HCT116 (cell line): Measurements from ENCODE around the gene ADGRV1. TPM values are rescaled to one million over a fixed set of nuclear protein-coding genes. Genes with fewer than 3 reads are reported as not detected.

ENCODE experiments used
- ATAC-seq: fragments of 200-7000 bp; cut with Tn5 transposase; 2 replicates; pipeline ENCODE4 v1.9.1; 2020; ENCODE audit warnings: mild to moderate bottlenecking, moderate library complexity
- BruUV-seq: library from RNA; stranded (reverse); fragments of 400-500 nt; replicated peaks from 2 replicates; lab custom pipeline; 2021; lab: Mats Ljungman, UMichigan
- CTCF ChIA-PET: fragments of 300-600 bp; sonication (Branson Sonifier 250); formaldehyde crosslinking; loops from one replicate; lab custom pipeline; 2021; ENCODE audit warnings: antibody characterized with exemption; lab: Charles Lee
- POLR2A ChIA-PET: fragments of 300-600, 350-600 bp; sonication (Branson Sonifier 250); formaldehyde crosslinking; loops from one replicate; lab custom pipeline; 2021; ENCODE audit warnings: antibody characterized with exemption; lab: Charles Lee
- RAD21 ChIA-PET, 2 experiments: fragments of 300-600 bp; sonication (Branson Sonifier 250); formaldehyde crosslinking; loops; one replicate each; lab custom pipeline; 2023; ENCODE audit warnings: low total read pairs in 2 of 2; ENCODE audit not compliant: uncharacterized antibody in 2 of 2, unreplicated experiment in 2 of 2, low non-redundant PET in 1 of 2; lab: Charles Lee
- DNase-seq: peaks from one replicate; pipeline ENCODE4 v3.0.0-alpha.2; 2010; ENCODE audit warnings: low read depth, low spot score
- H2AFZ ChIP-seq: fragments of 200-600 bp; shearing (Covaris generic), sonication (generic); 2 replicates; pipeline ENCODE4 v1.6.1; 2017; ENCODE audit warnings: low read depth, mixed run types, mixed read lengths, antibody characterized with exemption, low read length; ENCODE audit not compliant: poor library complexity, severe bottlenecking
- H3K27ac ChIP-seq: 2 replicates; pipeline ENCODE4 v1.5.1; 2012; ENCODE audit warnings: low read depth, low read length
- H3K27me3 ChIP-seq: fragments of 200-600 bp; sonication (generic); 2 replicates; pipeline ENCODE4 v1.6.1; 2016; ENCODE audit warnings: mixed run types, low read length, mixed read lengths; ENCODE audit not compliant: insufficient read depth
- H3K36me3 ChIP-seq, 2 experiments: fragments of 200-500 bp in 1 of 2; fragments of 200-600 bp in 1 of 2; sonication (Bioruptor generic) in 1 of 2; sonication (generic) in 1 of 2; 2 replicates each; pipeline versions ENCODE4 v1.5.1 to v1.6.1; 2014 to 2016; ENCODE audit warnings: low read length in 2 of 2, inconsistent platforms in 1 of 2, mixed read lengths in 1 of 2, mixed run types in 1 of 2; ENCODE audit not compliant: insufficient read depth in 2 of 2, control insufficient read depth in 1 of 2
- H3K4me1 ChIP-seq, 2 experiments: fragments of 200-600 bp in 1 of 2; sonication (generic) in 1 of 2; 2 replicates each; pipeline versions ENCODE4 v1.5.1 to v1.6.1; 2012 to 2017; ENCODE audit warnings: low read length in 2 of 2, inconsistent platforms in 1 of 2, mild to moderate bottlenecking in 1 of 2, mixed read lengths in 1 of 2, mixed run types in 1 of 2, moderate library complexity in 1 of 2; ENCODE audit not compliant: insufficient read depth in 2 of 2, control insufficient read depth in 1 of 2
- H3K4me2 ChIP-seq: fragments of 200-600 bp; sonication (generic); 2 replicates; pipeline ENCODE4 v1.6.1; 2017; ENCODE audit warnings: mixed run types, low read length, mixed read lengths
- H3K4me3 ChIP-seq, 2 experiments: fragments of 200-600 bp in 1 of 2; sonication (generic) in 1 of 2; replicated peaks in 1 of 2; 2 replicates each; pipeline ENCODE4 v1.5.1; 2011 to 2016; ENCODE audit warnings: low read length in 2 of 2, control low read depth in 1 of 2, low read depth in 1 of 2, mild to moderate bottlenecking in 1 of 2, mixed read lengths in 1 of 2, mixed run types in 1 of 2
- H3K79me2 ChIP-seq: fragments of 200-600 bp; sonication (generic); 2 replicates; pipeline ENCODE4 v1.6.1; 2017; ENCODE audit warnings: mild to moderate bottlenecking, mixed run types, low read length, moderate library complexity, mixed read lengths; ENCODE audit not compliant: insufficient read depth
- H3K9ac ChIP-seq: fragments of 200-600 bp; sonication (generic); 2 replicates; pipeline ENCODE4 v1.6.1; 2016; ENCODE audit warnings: low read length, mixed read lengths
- H3K9me2 ChIP-seq: fragments of 200-600 bp; sonication (generic), shearing (Covaris generic); 2 replicates; pipeline ENCODE4 v1.6.1; 2017; ENCODE audit warnings: mixed run types, mild to moderate bottlenecking, moderate library complexity; ENCODE audit not compliant: insufficient read depth
- H3K9me3 ChIP-seq, 2 experiments: fragments of 200-500 bp in 1 of 2; fragments of 200-600 bp in 1 of 2; sonication (Bioruptor generic) in 1 of 2; sonication (generic) in 1 of 2; 2 replicates each; pipeline ENCODE4 v1.6.1; 2014 to 2017; ENCODE audit warnings: low read length in 2 of 2, mixed read lengths in 2 of 2, inconsistent platforms in 1 of 2, low read depth in 1 of 2, mild to moderate bottlenecking in 1 of 2, mixed run types in 1 of 2, moderate library complexity in 1 of 2; ENCODE audit not compliant: control insufficient read depth in 1 of 2, insufficient read depth in 1 of 2
- H4K20me1 ChIP-seq: fragments of 200-600 bp; sonication (generic), shearing (Covaris generic); 2 replicates; pipeline ENCODE4 v1.6.1; 2017; ENCODE audit warnings: mixed run types, mild to moderate bottlenecking, moderate library complexity; ENCODE audit not compliant: insufficient read depth
- EGR1 ChIP-seq: IDR thresholded peaks from 2 replicates; pipeline ENCODE4 v1.6.1; 2012; ENCODE audit warnings: low read depth
- EZH2 ChIP-seq: fragments of 200-600 bp; sonication (generic); IDR thresholded peaks from 2 replicates; pipeline ENCODE4 v1.6.1; 2017; ENCODE audit warnings: antibody characterized with exemption, mixed run types
- JUND ChIP-seq: IDR thresholded peaks from 2 replicates; pipeline ENCODE4 v1.6.1; 2012
- POLR2A ChIP-seq: IDR thresholded peaks from 2 replicates; pipeline ENCODE4 v1.7.0; 2011; ENCODE audit warnings: borderline replicate concordance; ENCODE audit not compliant: insufficient read depth, insufficient read length; ENCODE audit errors: extremely low read depth
- POLR2AphosphoS5 ChIP-seq: IDR thresholded peaks from 2 replicates; pipeline ENCODE4 v1.6.1; 2011; ENCODE audit warnings: mild to moderate bottlenecking, low read depth, low read length, moderate library complexity
- RAD21 ChIP-seq: IDR thresholded peaks from 2 replicates; pipeline ENCODE4 v1.6.1; 2012; ENCODE audit warnings: low read depth, mild to moderate bottlenecking
- SP1 ChIP-seq: IDR thresholded peaks from 2 replicates; pipeline ENCODE4 v1.6.1; 2012; ENCODE audit warnings: low read depth
- TCF7L2 ChIP-seq: IDR thresholded peaks from 2 replicates; pipeline ENCODE4 v1.7.0; 2011; ENCODE audit warnings: borderline replicate concordance, inconsistent platforms; ENCODE audit not compliant: insufficient read depth, insufficient read length; ENCODE audit errors: extremely low read depth
- YY1 ChIP-seq: IDR thresholded peaks from 2 replicates; pipeline ENCODE4 v1.6.1; 2011; ENCODE audit warnings: low read length, low read depth, moderate library complexity, mild to moderate bottlenecking; ENCODE audit not compliant: insufficient replicate concordance; ENCODE audit errors: extremely low read depth
- intact Hi-C: fragments of 100-400 bp; cut with micrococcal nuclease; formaldehyde crosslinking; loops from 2 replicates; pipeline ENCODE4 v1.10.0; 2022
- total RNA-seq: library from RNA; stranded (reverse); gene quantifications from one replicate; pipeline ENCODE4 v1.2.1, GENCODE V29; 2021; ENCODE audit not compliant: unreplicated experiment

The ADGRV1 gene
- total RNA-seq, 1 experiment from 2014 or later, result 6.0 TPM

GRCh38 chr5:90930062-90930461 is 371.5 kb downstream of the ADGRV1 start:
- CTCF ChIA-PET, result no interaction called here
- no peak overlapping the region for H3K9ac ChIP-seq
- H3K4me1 ChIP-seq, result no peaks in the 10 kb centered on the region
- no peaks in the 10 kb centered on the region for H3K9me2 ChIP-seq
- H4K20me1 ChIP-seq, result no peaks in the 10 kb centered on the region
- H3K4me2 ChIP-seq, result no peak overlapping the region
- H2AFZ ChIP-seq, result no peak overlapping the region
- BruUV-seq, result no TSS peak
- POLR2A ChIA-PET, result no interaction called here
- intact Hi-C loops, result loop anchor here (5.0 to 10.0 kb wide), 2 partner anchors 287 to 455 kb away; partner anchors contain the start of gene ARRDC3
- DNase-seq, result no peak
- H3K79me2 ChIP-seq, result no peaks in the 10 kb centered on the region
- H3K9me3 ChIP-seq, result no peaks in the 10 kb centered on the region
- H3K36me3 ChIP-seq, result no peaks in the 10 kb centered on the region
- H3K27me3 ChIP-seq, result no peaks in the 10 kb centered on the region
- no peak for TF ChIP-seq POLR2AphosphoS5
- no peak for TF ChIP-seq JUND
- TF ChIP-seq POLR2A, result no peak
- no peak for TF ChIP-seq RAD21
- TF ChIP-seq TCF7L2, result no peak
- TF ChIP-seq SP1, result no peak
- RAD21 ChIA-PET, result no interaction called here
- H3K4me3 ChIP-seq, result no peak overlapping the region
- no peak overlapping the region for H3K27ac ChIP-seq
- no peak for ATAC-seq

- Histone ChIP-seq H3K9me2 (no peaks in the 10 kb centered on the region), H3K9ac (no peak overlapping the region), H3K27ac (no peak overlapping the region), H4K20me1 (no peaks in the 10 kb centered on the region), H3K9me3 (no peaks in the 10 kb centered on the region), H2AFZ (no peak overlapping the region), H3K27me3 (no peaks in the 10 kb centered on the region), H3K79me2 (no peaks in the 10 kb centered on the region), H3K36me3 (no peaks in the 10 kb centered on the region), H3K4me3 (no peak overlapping the region), H3K4me1 (no peaks in the 10 kb centered on the region), H3K4me2 (no peak overlapping the region)
- ATAC-seq (no peak), DNase-seq (no peak)
- no peak for TF ChIP-seq EGR1
- TF ChIP-seq TCF7L2, result no peak
- TF ChIP-seq EZH2, result no peak
- no peak for TF ChIP-seq POLR2A
- no peak for TF ChIP-seq YY1
- BruUV-seq, result no TSS peak
- intact Hi-C loops, result loop anchor here (5.0 to 10.0 kb wide), 2 partner anchors 286 to 454 kb away; partner anchors contain the start of gene ARRDC3
- ChIA-PET CTCF (interaction anchor here (1.6 to 2.6 kb wide), 3 partner anchors 65 to 453 kb away, joined by 6 to 21 read pairs (median 10); partner anchors contain the start of gene ARRDC3), RAD21 (no interaction called here), POLR2A (no interaction called here)
These were observed 372.3 kb downstream of the ADGRV1 start for GRCh38 chr5:90930756-90931431.
